GM21737 (cell line): ENCODE data around the gene RNF152.

ENCODE experiments used
- ATAC-seq: cut with Tn5 transposase; IDR thresholded peaks from one replicate; pipeline ENCODE4 v1.9.1; 2021; ENCODE audit warnings: mild to moderate bottlenecking, moderate library complexity; ENCODE audit not compliant: unreplicated experiment

The RNF152 gene

DNA sequence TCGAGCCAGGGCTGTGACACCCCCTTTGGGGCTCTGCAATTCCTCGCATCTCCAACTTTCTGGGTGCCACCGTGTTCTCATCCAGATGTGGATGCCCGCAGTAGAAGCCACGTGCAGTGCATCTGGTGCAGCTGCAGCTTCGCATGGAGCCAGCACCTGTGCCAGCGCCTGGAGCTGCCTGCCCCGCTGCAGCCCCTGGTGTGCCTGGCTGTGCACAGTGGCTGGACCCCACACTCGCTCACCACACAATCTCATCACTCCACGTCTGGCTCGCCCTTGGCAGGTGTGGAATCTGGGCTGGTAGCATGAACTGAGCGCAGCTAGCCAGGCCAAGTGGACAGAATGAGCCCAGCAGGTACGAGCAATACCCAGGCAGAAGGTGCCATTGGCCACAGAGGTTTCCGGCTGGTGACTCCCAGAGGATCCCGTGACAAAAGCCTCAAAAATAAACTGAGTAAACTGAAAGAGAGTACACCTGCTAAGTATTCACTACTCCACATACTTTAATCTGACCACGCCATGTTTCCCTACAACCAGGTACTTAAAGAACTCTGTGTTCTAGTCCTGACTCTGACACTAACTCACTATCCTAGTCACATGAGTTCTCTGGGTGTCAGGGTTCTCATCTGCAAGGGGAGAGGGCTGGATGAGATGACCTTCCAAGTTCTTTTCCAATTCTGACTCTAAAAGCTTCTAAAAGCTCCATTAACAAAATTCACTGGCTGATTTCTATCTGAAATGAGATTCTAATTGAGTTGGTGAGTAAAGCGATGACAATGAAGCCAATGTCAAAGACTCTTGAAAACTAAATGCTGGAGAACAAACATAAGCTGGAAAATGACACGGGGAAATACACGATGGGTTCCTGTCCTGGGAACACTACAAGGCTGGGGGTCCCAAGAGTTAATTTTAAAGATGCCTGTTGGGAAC lies 37.1 kb downstream of the RNF152 start:
- ATAC-seq = no peak

DNA sequence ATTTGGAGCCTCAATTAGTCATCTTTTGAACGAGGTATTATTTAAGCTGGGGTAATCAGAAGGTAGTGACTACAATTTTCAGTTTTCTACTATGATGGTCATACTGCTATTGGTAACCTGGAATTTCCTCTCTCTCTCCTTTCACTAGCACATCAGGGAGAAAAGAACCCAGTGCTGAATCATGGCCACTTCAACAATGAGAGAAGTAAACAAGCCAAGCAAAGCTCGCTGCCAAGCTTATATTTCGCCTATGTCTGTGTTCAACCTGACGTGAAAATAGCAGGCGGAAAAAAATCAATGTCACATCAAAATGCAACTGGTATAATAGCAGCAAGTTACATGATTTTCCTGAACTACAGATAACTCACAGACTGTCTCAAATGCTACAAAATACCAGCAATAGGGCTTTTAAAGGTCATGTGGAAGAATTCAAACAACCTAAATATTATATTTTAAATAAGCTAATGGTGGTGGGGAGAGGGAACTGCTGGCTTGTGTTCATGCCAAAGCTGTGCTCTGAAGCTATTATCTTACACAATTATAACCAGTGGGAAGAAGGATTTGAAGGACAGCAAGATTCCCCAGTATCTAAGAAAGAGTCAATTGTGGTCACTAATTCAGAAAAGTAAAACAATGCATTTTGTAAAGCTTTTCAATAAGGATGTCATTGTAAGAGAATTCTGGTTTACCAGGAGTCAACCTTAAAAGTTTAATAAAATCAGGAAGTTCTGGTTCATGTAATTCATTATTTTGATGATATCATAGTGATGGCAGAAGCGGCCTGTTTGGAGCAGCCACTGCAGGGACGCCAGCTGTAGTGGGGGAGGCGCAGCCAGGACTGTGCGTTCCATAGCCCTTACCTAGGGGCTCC lies 38.0 kb downstream of the RNF152 start:
- ATAC-seq = no peak

DNA sequence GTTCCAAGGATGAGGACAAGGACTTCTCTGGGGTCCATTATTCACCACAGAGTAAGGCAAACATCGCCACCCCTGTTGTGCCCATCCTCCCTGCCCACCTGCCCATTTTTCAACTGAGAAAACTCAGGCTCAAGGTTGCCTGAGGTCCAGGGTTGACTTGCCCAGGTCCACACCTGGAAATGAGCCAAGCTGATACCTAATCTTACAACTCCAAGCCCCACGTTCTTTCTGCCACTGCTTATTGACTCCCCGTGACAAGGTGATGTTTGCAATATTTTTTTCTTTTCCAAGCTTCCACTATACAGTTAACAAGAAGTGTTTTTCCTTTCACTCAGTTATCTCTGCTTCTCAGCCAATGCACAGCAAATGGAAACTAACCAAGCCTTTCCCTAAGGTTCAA lies 39.0 kb downstream of the RNF152 start:
- no peak for ATAC-seq

GRCh38 chr18:61852496-61852895 lies 40.3 kb downstream of the RNF152 start:
- ATAC-seq = no peak

DNA sequence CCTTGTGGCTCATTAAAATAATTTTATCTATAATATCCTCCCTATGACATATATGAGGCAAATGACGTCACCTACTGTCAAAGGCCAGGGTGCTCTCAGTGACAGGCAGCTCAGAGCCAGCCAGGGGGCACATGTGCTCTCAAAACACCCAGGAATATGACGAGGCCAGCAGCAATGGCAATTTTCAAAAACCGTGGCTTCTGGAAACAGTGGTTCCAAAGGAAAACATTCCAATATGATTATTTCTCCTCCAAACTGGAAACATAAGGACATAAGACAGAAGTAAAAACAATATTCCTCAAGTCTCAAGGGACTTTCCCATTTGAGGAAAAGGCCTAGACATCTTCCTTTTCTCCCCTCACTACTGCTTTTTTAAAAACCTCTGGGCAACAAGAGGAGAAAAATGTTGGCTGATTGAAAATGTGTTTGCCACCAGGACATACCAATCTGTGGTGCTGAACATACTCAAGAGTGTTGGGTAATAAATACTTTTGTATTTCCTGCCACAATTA lies 40.8 kb downstream of the RNF152 start:
- no peak for ATAC-seq

- ATAC-seq = no peak
Observed at GRCh38 chr18:61851279-61851678, 41.5 kb downstream of the RNF152 start.

DNA sequence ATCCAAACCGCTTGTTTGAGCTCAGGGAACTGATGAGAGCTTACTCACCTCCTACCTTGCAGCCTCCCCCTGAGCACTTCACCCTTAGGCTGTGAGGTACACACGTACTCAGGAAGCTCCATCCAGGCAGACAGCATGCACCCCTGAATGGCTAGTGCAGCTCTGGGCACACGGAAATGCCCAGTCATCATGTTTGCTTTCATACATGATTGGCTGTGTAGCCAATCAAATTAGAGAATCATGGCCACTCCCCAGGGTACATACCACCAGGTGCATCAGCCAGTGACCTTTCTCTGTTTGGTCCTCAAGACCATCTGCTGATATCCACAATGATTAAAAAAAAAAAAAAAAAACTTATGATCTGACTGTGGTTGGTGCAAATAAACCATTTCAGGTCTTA lies 42.1 kb downstream of the RNF152 start:
- no peak for ATAC-seq

- ATAC-seq = no peak
Observed at GRCh38 chr18:61847164-61847791, 45.5 kb downstream of the RNF152 start.

DNA sequence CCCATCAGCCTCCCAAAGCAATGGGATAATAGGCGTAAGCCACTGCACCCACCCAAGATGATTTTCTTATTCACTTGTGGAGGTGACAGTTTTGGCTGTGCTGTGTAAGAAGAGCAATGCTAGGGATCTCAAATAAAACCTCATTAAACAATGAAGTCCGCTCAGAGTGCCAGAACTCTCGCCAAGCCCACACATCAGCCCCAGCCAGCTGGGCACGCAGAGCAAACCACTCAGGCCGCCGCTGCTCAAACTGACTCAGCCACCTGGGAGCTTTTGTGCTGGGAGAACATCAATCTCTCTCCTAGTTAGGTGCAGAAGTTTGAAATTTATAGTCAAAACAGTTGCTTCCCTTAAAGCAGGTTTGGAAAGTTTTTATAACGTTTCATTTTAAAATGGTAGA lies 47.6 kb downstream of the RNF152 start:
- ATAC-seq = no peak

- ATAC-seq = no peak
Observed at GRCh38 chr18:61844726-61845125, 48.1 kb downstream of the RNF152 start.

DNA sequence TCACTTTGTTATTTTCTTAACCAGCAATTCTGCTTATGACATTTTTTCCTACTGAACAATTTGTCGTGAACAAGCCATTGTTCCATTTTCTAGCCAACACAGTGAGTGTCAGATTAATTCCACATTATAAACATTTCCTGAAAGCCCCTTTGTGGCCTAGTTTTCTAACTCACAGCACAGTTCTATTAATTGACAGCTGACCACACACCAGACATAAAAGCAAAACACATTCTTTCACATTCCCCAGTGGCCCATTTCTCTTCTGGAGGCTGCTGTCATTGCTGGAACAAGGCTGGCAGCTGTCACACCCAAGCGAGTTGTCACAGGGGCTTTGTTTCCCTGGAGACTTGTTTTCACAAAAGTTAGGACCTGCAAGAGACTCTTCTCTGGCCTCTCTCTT lies 50.7 kb downstream of the RNF152 start:
- no peak for ATAC-seq

- no peak for ATAC-seq
Observed at GRCh38 chr18:61841706-61842105, 51.1 kb downstream of the RNF152 start.

GRCh38 chr18:61840324-61840723 lies 52.5 kb downstream of the RNF152 start:
- no peak for ATAC-seq

DNA sequence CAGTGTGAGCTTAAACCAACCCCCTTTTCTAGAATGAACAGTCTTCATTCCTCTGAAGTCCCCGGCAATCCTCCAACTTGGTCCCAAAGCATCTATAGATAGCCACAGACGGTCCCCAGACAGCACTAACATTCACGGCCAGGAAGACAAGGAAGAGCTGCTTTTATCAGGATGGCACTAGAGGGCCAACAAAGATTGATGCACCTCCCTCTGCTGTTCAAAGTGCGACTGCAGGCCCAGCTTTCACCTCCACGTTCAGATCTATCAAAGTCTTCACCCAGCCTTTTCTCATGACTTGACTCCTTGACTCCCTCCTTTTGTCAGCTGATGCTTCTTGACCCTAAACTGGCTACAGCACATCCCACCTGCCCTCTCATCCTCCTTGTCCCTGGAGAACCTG lies 54.3 kb downstream of the RNF152 start:
- no peak for ATAC-seq

DNA sequence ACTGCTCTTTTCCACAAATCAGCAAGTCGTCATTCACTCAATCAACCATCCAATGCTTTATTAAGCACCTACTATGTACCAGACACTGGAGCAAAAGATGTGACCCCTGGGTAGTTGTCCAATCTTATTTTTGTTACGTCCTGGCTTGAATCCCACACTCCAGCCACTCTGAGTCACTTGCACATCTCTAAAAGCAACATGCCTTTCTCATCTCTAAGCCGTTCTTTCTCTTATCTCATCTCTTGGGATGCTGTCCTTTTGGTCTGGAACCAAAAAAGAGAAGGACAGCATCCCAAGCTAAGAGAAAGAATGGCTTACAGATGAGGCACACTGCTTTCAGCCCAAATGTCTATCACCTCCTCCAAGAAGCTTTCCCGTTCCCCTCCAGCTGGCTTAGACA lies 58.8 kb downstream of the RNF152 start:
- ATAC-seq = no peak

DNA sequence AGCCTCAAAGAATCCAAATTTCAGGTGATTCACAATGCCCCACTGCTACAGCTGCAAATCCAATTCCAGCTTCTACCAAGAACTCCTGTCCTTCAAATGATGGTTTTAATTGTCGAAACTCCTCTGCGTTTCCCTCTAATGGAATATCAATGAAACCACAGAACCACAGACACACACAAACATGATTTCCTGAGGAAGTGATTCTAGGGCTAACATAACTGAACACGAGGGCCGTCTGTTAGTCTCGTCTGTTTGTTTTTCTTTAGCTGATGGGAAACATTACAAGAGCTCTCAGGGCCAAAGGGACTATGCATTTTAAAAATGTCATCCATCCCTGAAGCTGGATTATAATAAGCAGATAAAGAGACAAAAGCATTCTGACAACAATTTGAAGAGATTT lies 59.4 kb downstream of the RNF152 start:
- ATAC-seq = no peak

GRCh38 chr18:61832858-61833257 lies 59.9 kb downstream of the RNF152 start:
- no peak for ATAC-seq

GRCh38 chr18:61831071-61831470 lies 61.7 kb downstream of the RNF152 start:
- ATAC-seq = no peak

DNA sequence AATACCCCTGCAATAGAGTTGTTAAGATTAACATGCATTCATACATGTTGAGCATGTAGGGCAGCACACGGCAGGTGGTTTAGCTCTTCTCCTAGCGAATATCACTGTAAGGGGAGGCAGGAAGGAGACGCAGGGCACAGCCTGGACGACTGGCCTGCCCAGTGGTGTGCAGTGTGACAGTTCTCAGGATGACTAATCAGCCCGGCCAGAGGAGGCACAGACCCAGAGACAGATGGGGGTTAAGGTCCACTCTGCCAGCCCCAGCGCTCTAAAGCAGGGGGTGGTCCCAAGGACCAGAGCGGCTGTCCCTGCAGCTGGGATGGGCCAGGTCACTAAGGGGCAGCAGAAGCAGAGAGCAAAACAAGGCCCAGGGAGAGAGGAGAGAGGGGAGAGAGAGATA lies 63.7 kb downstream of the RNF152 start:
- no peak for ATAC-seq

GRCh38 chr18:61827591-61827990 lies 65.2 kb downstream of the RNF152 start:
- no peak for ATAC-seq

- ATAC-seq = no peak
Observed at GRCh38 chr18:61825386-61825785, 67.4 kb downstream of the RNF152 start.
